WTC11 (cell line): ENCODE measurements around the gene GRB10. TPM values are rescaled to one million over a fixed set of nuclear protein-coding genes. Genes with fewer than 3 reads are reported as not detected.

Experiments used
- ATAC-seq: fragments of 200-7000 bp; cut with Tn5 transposase; 2 replicates; pipeline ENCODE4 v1.10.0; 2021; ENCODE audit warnings: mild to moderate bottlenecking, moderate library complexity
- CTCF ChIA-PET: fragments of 300-600 bp; sonication (Branson Sonifier 250); formaldehyde crosslinking; loops from one replicate; lab custom pipeline; 2021; ENCODE audit warnings: antibody characterized with exemption; lab: Charles Lee
- POLR2A ChIA-PET: fragments of 350-600 bp; sonication (Branson Sonifier 250); formaldehyde crosslinking; loops from one replicate; lab custom pipeline; 2021; ENCODE audit warnings: antibody characterized with exemption; lab: Charles Lee
- DNase-seq: peaks from one replicate; pipeline ENCODE4 v3.0.0; 2021; ENCODE audit warnings: low spot score
- H3K27ac Mint-ChIP-seq: 2 replicates; pipeline ENCODE4 v1.8.0; 2021; ENCODE audit warnings: mixed read lengths
- H3K27me3 Mint-ChIP-seq: 2 replicates; pipeline ENCODE4 v1.8.0; 2021; ENCODE audit warnings: low read depth, mild to moderate bottlenecking, moderate library complexity, mixed read lengths
- H3K36me3 Mint-ChIP-seq: 2 replicates; pipeline ENCODE4 v1.8.0; 2021; ENCODE audit warnings: mixed read lengths
- H3K4me1 Mint-ChIP-seq: 2 replicates; pipeline ENCODE4 v1.8.0; 2022; ENCODE audit warnings: mixed read lengths
- H3K4me3 Mint-ChIP-seq: 2 replicates; pipeline ENCODE4 v1.8.0; 2021; ENCODE audit warnings: mild to moderate bottlenecking, moderate library complexity, mixed read lengths
- H3K9me3 Mint-ChIP-seq: 2 replicates; pipeline ENCODE4 v1.8.0; 2021; ENCODE audit warnings: mixed read lengths
- ATF1 ChIP-seq: sonication (generic); formaldehyde crosslinking; IDR thresholded peaks from 2 replicates; pipeline ENCODE4 v1.8.1; 2023; ENCODE audit warnings: mild to moderate bottlenecking, moderate library complexity, missing genetic modification reagents
- ELF4 ChIP-seq: sonication (generic); formaldehyde crosslinking; IDR thresholded peaks from 2 replicates; pipeline ENCODE4 v1.8.1; 2022; ENCODE audit warnings: low read depth, mild to moderate bottlenecking, moderate library complexity, missing genetic modification reagents
- EMX1 ChIP-seq: fragments of 250-450 bp; sonication (Bioruptor Pico); IDR thresholded peaks from 2 replicates; pipeline ENCODE4 v1.8.0; 2021; ENCODE audit warnings: mild to moderate bottlenecking
- FOXP1 ChIP-seq: sonication (generic); formaldehyde crosslinking; IDR thresholded peaks from 2 replicates; pipeline ENCODE4 v1.8.0; 2022; ENCODE audit warnings: missing genetic modification reagents, mild to moderate bottlenecking, moderate library complexity, borderline replicate concordance
- GTF2I ChIP-seq: fragments of 250-450 bp; sonication (Bioruptor Pico); conservative IDR thresholded peaks from 2 replicates; pipeline ENCODE4 v1.4.0; 2021; ENCODE audit warnings: mild to moderate bottlenecking
- IRF2 ChIP-seq: sonication (generic); formaldehyde crosslinking; IDR thresholded peaks from 2 replicates; pipeline ENCODE4 v1.8.0; 2022; ENCODE audit warnings: low read depth, missing genetic modification reagents, borderline replicate concordance
- JUN ChIP-seq: sonication (generic); formaldehyde crosslinking; IDR thresholded peaks from 2 replicates; pipeline ENCODE4 v1.8.0; 2023; ENCODE audit warnings: mild to moderate bottlenecking, missing genetic modification reagents
- KAT7 ChIP-seq: sonication (generic); formaldehyde crosslinking; IDR thresholded peaks from 2 replicates; pipeline ENCODE4 v1.8.1; 2023; ENCODE audit warnings: missing genetic modification reagents, mild to moderate bottlenecking, borderline replicate concordance
- NR3C1 ChIP-seq: sonication (generic); formaldehyde crosslinking; conservative IDR thresholded peaks from 2 replicates; pipeline ENCODE4 v1.8.1; 2023; ENCODE audit warnings: low read depth, mild to moderate bottlenecking, missing genetic modification reagents
- OVOL2 ChIP-seq: fragments of 250-450 bp; sonication (Bioruptor Pico); IDR thresholded peaks from 2 replicates; pipeline ENCODE4 v1.9.0; 2021; ENCODE audit warnings: mild to moderate bottlenecking, borderline replicate concordance
- SMAD3 ChIP-seq: sonication (generic); formaldehyde crosslinking; IDR thresholded peaks from 2 replicates; pipeline ENCODE4 v1.8.0; 2022; ENCODE audit warnings: missing genetic modification reagents, mild to moderate bottlenecking, borderline replicate concordance
- SMAD4 ChIP-seq: sonication (generic); formaldehyde crosslinking; IDR thresholded peaks from 2 replicates; pipeline ENCODE4 v1.8.0; 2022; ENCODE audit warnings: mild to moderate bottlenecking, missing genetic modification reagents
- SOX15 ChIP-seq: fragments of 250-450 bp; sonication (Bioruptor Pico); IDR thresholded peaks from 2 replicates; pipeline ENCODE4 v1.9.0; 2021; ENCODE audit warnings: mild to moderate bottlenecking
- ZBTB21 ChIP-seq: sonication (generic); formaldehyde crosslinking; IDR thresholded peaks from 2 replicates; pipeline ENCODE4 v1.8.1; 2023; ENCODE audit warnings: mild to moderate bottlenecking, missing genetic modification reagents, borderline replicate concordance
- ZNF121 ChIP-seq: sonication (generic); formaldehyde crosslinking; IDR thresholded peaks from 2 replicates; pipeline ENCODE4 v1.8.0; 2023; ENCODE audit warnings: missing genetic modification reagents
- ZNF138 ChIP-seq: sonication (generic); formaldehyde crosslinking; conservative IDR thresholded peaks from 2 replicates; pipeline ENCODE4 v1.8.1; 2022; ENCODE audit warnings: mild to moderate bottlenecking, moderate library complexity, missing genetic modification reagents
- ZNF219 ChIP-seq: sonication (generic); formaldehyde crosslinking; IDR thresholded peaks from 2 replicates; pipeline ENCODE4 v1.8.0; 2023; ENCODE audit warnings: missing genetic modification reagents, mild to moderate bottlenecking, borderline replicate concordance
- ZNF232 ChIP-seq: sonication (generic); formaldehyde crosslinking; IDR thresholded peaks from 2 replicates; pipeline ENCODE4 v1.8.0; 2022; ENCODE audit warnings: mild to moderate bottlenecking, missing genetic modification reagents
- ZNF396 ChIP-seq: fragments of 250-450 bp; sonication (Bioruptor Pico); IDR thresholded peaks from 2 replicates; pipeline ENCODE4 v1.8.0; 2021; ENCODE audit warnings: mild to moderate bottlenecking, moderate library complexity, borderline replicate concordance
- ZNF416 ChIP-seq: fragments of 250-450 bp; sonication (Bioruptor Pico); IDR thresholded peaks from 2 replicates; pipeline ENCODE4 v1.9.0; 2021; ENCODE audit warnings: mild to moderate bottlenecking, inconsistent platforms
- ZNF423 ChIP-seq: fragments of 250-450 bp; sonication (Bioruptor Pico); IDR thresholded peaks from 2 replicates; pipeline ENCODE4 v2.1.2; 2022; ENCODE audit warnings: mild to moderate bottlenecking, moderate library complexity
- total RNA-seq: library from RNA; stranded (reverse); gene quantifications from 3 replicates; pipeline ENCODE4 v1.2.3, GENCODE V29; 2021
- TF ChIP-seq, protein P1 (sequence below): fragments of 250-450 bp; sonication (Bioruptor Pico); IDR thresholded peaks from 2 replicates; pipeline ENCODE4 v1.9.0; 2021; ENCODE audit warnings: moderate library complexity, mild to moderate bottlenecking, inconsistent platforms, borderline replicate concordance
- TF ChIP-seq, protein P2 (sequence below): sonication (generic); formaldehyde crosslinking; IDR thresholded peaks from 2 replicates; pipeline ENCODE4 v1.8.0; 2022; ENCODE audit warnings: mild to moderate bottlenecking, missing genetic modification reagents
- TF ChIP-seq, protein P3 (sequence below): sonication (generic); formaldehyde crosslinking; IDR thresholded peaks from 2 replicates; pipeline ENCODE4 v1.8.1; 2023; ENCODE audit warnings: mild to moderate bottlenecking, missing genetic modification reagents, moderate library complexity
- TF ChIP-seq, protein P4 (sequence below): sonication (generic); formaldehyde crosslinking; IDR thresholded peaks from 2 replicates; pipeline ENCODE4 v1.8.0; 2023; ENCODE audit warnings: missing genetic modification reagents, mild to moderate bottlenecking, borderline replicate concordance
- TF ChIP-seq, protein P5 (sequence below): sonication (generic); formaldehyde crosslinking; IDR thresholded peaks from 2 replicates; pipeline ENCODE4 v1.8.0; 2022; ENCODE audit warnings: mild to moderate bottlenecking, missing genetic modification reagents

GRB10 gene
- total RNA-seq, 1 experiment from 2014 or later: 103 TPM

DNA sequence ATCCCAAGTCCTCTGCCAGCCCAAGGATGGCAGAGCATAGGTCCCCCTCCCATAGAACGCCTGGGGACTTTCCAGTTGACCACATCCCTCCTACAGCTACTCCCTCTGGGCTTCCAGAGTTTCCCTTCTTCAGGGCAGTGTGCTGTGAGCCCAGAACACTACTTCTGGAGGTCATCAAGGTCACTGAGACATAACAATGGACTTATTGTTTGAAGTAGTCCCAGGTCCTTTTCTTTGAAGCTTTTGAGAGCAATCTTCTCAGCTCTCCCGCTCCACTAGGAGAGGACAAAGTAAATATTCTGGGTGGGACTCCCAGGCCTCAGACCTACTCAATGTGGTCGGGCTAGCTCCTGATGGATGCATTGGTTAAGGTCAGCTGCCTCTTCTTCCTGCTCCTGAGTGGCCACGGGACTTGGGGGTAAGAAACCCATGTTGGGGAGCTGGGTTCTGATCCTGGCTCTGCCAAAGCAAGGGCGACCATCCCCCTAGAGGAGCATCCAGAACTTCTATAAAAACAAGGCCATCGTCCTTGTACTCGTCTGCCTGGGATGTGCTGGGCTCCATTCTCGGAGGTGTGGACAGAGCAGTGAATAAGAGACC, 134.0 kb downstream of the GRB10 start:
- DNase-seq (no peak), ATAC-seq (no peak)
- Mint-ChIP-seq H3K4me1 (0 out of 2 replicates have a peak, but pooled peaks cover 4% of the 10 kb centered on the region), H3K9me3 (no peaks in the 10 kb centered on the region), H3K27ac (peak overlapping the region; percentile 26; the same call in 1 of the 2 replicates), H3K36me3 (peaks cover 14% of the 10 kb centered on the region), H3K27me3 (no peaks in the 10 kb centered on the region), H3K4me3 (no peak overlapping the region)
- TF ChIP-seq ZNF138 (CRISPR knock-in tag) (no peak), JUN (CRISPR knock-in tag) (no peak), SOX15 (CRISPR knock-in tag) (no peak), ZNF121 (CRISPR knock-in tag) (no peak), NR3C1 (no peak), ZNF219 (CRISPR knock-in tag) (no peak), ATF1 (CRISPR knock-in tag) (no peak), ZNF232 (no peak), OVOL2 (CRISPR knock-in tag) (no peak), ZNF396 (CRISPR knock-in tag) (no peak), KAT7 (CRISPR knock-in tag) (no peak), EMX1 (CRISPR knock-in tag) (no peak), ZBTB21 (CRISPR knock-in tag) (no peak), IRF2 (no peak)
- TF ChIP-seq, protein P1, sequence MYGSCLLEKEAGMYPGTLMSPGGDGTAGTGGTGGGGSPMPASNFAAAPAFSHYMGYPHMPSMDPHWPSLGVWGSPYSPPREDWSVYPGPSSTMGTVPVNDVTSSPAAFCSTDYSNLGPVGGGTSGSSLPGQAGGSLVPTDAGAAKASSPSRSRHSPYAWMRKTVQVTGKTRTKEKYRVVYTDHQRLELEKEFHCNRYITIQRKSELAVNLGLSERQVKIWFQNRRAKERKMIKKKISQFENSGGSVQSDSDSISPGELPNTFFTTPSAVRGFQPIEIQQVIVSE (CRISPR knock-in tag): no peak
- TF ChIP-seq, protein P2, sequence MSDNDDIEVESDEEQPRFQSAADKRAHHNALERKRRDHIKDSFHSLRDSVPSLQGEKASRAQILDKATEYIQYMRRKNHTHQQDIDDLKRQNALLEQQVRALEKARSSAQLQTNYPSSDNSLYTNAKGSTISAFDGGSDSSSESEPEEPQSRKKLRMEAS: no peak
- TF ChIP-seq, protein P3, sequence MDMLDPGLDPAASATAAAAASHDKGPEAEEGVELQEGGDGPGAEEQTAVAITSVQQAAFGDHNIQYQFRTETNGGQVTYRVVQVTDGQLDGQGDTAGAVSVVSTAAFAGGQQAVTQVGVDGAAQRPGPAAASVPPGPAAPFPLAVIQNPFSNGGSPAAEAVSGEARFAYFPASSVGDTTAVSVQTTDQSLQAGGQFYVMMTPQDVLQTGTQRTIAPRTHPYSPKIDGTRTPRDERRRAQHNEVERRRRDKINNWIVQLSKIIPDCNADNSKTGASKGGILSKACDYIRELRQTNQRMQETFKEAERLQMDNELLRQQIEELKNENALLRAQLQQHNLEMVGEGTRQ (CRISPR knock-in tag): no peak
- TF ChIP-seq, protein P4, sequence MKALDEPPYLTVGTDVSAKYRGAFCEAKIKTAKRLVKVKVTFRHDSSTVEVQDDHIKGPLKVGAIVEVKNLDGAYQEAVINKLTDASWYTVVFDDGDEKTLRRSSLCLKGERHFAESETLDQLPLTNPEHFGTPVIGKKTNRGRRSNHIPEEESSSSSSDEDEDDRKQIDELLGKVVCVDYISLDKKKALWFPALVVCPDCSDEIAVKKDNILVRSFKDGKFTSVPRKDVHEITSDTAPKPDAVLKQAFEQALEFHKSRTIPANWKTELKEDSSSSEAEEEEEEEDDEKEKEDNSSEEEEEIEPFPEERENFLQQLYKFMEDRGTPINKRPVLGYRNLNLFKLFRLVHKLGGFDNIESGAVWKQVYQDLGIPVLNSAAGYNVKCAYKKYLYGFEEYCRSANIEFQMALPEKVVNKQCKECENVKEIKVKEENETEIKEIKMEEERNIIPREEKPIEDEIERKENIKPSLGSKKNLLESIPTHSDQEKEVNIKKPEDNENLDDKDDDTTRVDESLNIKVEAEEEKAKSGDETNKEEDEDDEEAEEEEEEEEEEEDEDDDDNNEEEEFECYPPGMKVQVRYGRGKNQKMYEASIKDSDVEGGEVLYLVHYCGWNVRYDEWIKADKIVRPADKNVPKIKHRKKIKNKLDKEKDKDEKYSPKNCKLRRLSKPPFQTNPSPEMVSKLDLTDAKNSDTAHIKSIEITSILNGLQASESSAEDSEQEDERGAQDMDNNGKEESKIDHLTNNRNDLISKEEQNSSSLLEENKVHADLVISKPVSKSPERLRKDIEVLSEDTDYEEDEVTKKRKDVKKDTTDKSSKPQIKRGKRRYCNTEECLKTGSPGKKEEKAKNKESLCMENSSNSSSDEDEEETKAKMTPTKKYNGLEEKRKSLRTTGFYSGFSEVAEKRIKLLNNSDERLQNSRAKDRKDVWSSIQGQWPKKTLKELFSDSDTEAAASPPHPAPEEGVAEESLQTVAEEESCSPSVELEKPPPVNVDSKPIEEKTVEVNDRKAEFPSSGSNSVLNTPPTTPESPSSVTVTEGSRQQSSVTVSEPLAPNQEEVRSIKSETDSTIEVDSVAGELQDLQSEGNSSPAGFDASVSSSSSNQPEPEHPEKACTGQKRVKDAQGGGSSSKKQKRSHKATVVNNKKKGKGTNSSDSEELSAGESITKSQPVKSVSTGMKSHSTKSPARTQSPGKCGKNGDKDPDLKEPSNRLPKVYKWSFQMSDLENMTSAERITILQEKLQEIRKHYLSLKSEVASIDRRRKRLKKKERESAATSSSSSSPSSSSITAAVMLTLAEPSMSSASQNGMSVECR: no peak
- CTCF ChIA-PET: interaction anchor here (1.3 kb wide), 1 partner anchor 16 kb away, joined by 4 read pairs; no protein-coding TSS in a partner anchor
- POLR2A ChIA-PET: no interaction called here

DNA sequence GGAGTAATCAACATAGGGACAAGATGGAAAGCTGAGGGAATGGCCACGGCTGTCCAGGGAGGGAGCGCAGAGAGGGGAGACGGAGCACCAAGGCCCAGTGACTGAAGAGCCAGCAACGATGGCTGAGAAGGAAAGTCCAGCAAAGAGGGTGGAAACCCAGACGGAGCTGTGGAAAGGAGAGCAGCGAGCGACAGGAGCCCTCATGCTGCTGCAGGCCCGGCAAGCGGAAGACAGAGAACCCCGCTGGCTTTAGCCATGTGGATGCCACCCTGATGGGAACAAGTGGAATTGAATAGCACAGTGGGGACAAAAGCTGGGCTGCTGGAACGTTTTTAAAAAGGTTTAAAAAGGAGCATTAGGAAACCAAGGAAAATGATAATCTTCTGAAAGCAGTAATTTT, 134.6 kb downstream of the GRB10 start:
- ATAC-seq: no peak
- H3K27ac Mint-ChIP-seq: no peak overlapping the region; the same call in 1 of the 2 replicates
- TF ChIP-seq ZBTB21 (CRISPR knock-in tag) (no peak), OVOL2 (CRISPR knock-in tag) (no peak), FOXP1 (CRISPR knock-in tag) (no peak), SMAD4 (no peak), SMAD3 (no peak), ZNF232 (no peak), ELF4 (CRISPR knock-in tag) (no peak), GTF2I (no peak), ZNF416 (CRISPR knock-in tag) (no peak), SOX15 (CRISPR knock-in tag) (no peak), ZNF396 (CRISPR knock-in tag) (no peak), IRF2 (no peak), ZNF423 (no peak)
- TF ChIP-seq, protein P5, sequence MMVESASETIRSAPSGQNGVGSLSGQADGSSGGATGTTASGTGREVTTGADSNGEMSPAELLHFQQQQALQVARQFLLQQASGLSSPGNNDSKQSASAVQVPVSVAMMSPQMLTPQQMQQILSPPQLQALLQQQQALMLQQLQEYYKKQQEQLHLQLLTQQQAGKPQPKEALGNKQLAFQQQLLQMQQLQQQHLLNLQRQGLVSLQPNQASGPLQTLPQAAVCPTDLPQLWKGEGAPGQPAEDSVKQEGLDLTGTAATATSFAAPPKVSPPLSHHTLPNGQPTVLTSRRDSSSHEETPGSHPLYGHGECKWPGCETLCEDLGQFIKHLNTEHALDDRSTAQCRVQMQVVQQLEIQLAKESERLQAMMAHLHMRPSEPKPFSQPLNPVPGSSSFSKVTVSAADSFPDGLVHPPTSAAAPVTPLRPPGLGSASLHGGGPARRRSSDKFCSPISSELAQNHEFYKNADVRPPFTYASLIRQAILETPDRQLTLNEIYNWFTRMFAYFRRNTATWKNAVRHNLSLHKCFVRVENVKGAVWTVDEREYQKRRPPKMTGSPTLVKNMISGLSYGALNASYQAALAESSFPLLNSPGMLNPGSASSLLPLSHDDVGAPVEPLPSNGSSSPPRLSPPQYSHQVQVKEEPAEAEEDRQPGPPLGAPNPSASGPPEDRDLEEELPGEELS (CRISPR knock-in tag): no peak
- TF ChIP-seq, all 79 proteins: peak for 0
- ChIA-PET POLR2A (no interaction called here), CTCF (no interaction called here)
- Mint-ChIP-seq H3K4me3 (no peak overlapping the region), H3K27me3 (no peaks in the 10 kb centered on the region), H3K4me1 (0 out of 2 replicates have a peak, but pooled peaks cover 4% of the 10 kb centered on the region), H3K9me3 (no peaks in the 10 kb centered on the region), H3K36me3 (peaks cover 14% of the 10 kb centered on the region)
- DNase-seq: no peak
